SK-N-SH (cell line): ENCODE results near the gene KMT5C. TPM values are rescaled to one million over a fixed set of nuclear protein-coding genes. Genes with fewer than 3 reads are reported as not detected.

ENCODE experiments used
- CTCF ChIA-PET: fragments of 300-600, 350-600 bp; formaldehyde crosslinking; extraction: SDS; loops from one replicate; lab custom pipeline; 2021; lab: Yijun Ruan, JAX
- POLR2A ChIA-PET: fragments of 350-600 bp; sonication (Branson Sonifier 250); formaldehyde crosslinking; extraction: SDS; loops from one replicate; lab custom pipeline; 2020; ENCODE audit warnings: antibody characterized with exemption, inconsistent platforms; lab: Yijun Ruan, JAX
- DNase-seq: peaks from one replicate; pipeline ENCODE4 v3.0.0; 2012
- H2AFZ ChIP-seq: fragments of 200-600 bp; sonication (generic); 2 replicates; pipeline ENCODE4 v1.8.1; 2016; ENCODE audit warnings: antibody characterized with exemption, mild to moderate bottlenecking, low read depth
- H3F3A ChIP-seq: fragments of 200-600 bp; sonication (generic); replicated peaks from 2 replicates; pipeline ENCODE3; 2016; ENCODE audit warnings: antibody characterized with exemption, mild to moderate bottlenecking; ENCODE audit not compliant: insufficient read depth
- H3K27ac ChIP-seq, 2 experiments: fragments of 200-500 bp in 1 of 2; fragments of 200-600 bp in 1 of 2; sonication (Bioruptor generic) in 1 of 2; sonication (generic), shearing (Covaris generic) in 1 of 2; 2 replicates each; pipeline versions ENCODE4 v1.5.1 to v1.6.1; 2014 to 2016; ENCODE audit warnings: low read depth in 2 of 2, inconsistent platforms in 1 of 2, low read length in 1 of 2, mild to moderate bottlenecking in 1 of 2, mixed read lengths in 1 of 2
- H3K27me3 ChIP-seq: fragments of 200-600 bp; sonication (generic), shearing (Covaris generic); 2 replicates; pipeline ENCODE4 v1.6.1; 2016; ENCODE audit warnings: mixed run types; ENCODE audit not compliant: insufficient read depth
- H3K36me3 ChIP-seq, 2 experiments: fragments of 200-500 bp in 1 of 2; fragments of 200-600 bp in 1 of 2; sonication (Bioruptor generic) in 1 of 2; sonication (generic) in 1 of 2; replicated peaks in 1 of 2; 2 replicates each; pipeline versions ENCODE3 to v1.5.1; 2014 to 2016; ENCODE audit warnings: low read length in 1 of 2, mild to moderate bottlenecking in 1 of 2; ENCODE audit not compliant: insufficient read depth in 2 of 2, control insufficient read depth in 1 of 2
- H3K4me1 ChIP-seq, 2 experiments: fragments of 200-500 bp in 1 of 2; fragments of 200-600 bp in 1 of 2; sonication (Bioruptor generic) in 1 of 2; sonication (generic), shearing (Covaris generic) in 1 of 2; 2 replicates each; pipeline versions ENCODE4 v1.5.1 to v1.6.1; 2014 to 2016; ENCODE audit warnings: low read depth in 1 of 2, low read length in 1 of 2, mixed run types in 1 of 2; ENCODE audit not compliant: insufficient read depth in 2 of 2, control insufficient read depth in 1 of 2
- H3K4me2 ChIP-seq: fragments of 200-600 bp; sonication (generic), shearing (Covaris generic); 2 replicates; pipeline ENCODE4 v1.6.1; 2017; ENCODE audit warnings: mixed run types
- H3K4me3 ChIP-seq, 2 experiments: fragments of 200-500 bp in 1 of 2; fragments of 200-600 bp in 1 of 2; sonication (Bioruptor generic) in 1 of 2; sonication (generic), shearing (Covaris generic) in 1 of 2; 2 replicates each; pipeline versions ENCODE4 v1.5.1 to v1.8.1; 2014 to 2016; ENCODE audit warnings: low read depth in 2 of 2, inconsistent platforms in 1 of 2, low read length in 1 of 2, mild to moderate bottlenecking in 1 of 2, mixed read lengths in 1 of 2, moderate library complexity in 1 of 2
- H3K79me2 ChIP-seq: fragments of 200-600 bp; sonication (generic); 2 replicates; pipeline ENCODE4 v1.8.1; 2017; ENCODE audit warnings: mild to moderate bottlenecking; ENCODE audit not compliant: insufficient read depth
- H3K9ac ChIP-seq: fragments of 200-600 bp; sonication (generic); 2 replicates; pipeline ENCODE4 v1.6.1; 2017; ENCODE audit warnings: mixed run types
- H3K9me2 ChIP-seq: fragments of 200-600 bp; sonication (generic); 2 replicates; pipeline ENCODE4 v1.6.1; 2017; ENCODE audit warnings: mixed run types
- H3K9me3 ChIP-seq: fragments of 200-600 bp; sonication (generic); 2 replicates; pipeline ENCODE4 v1.6.1; 2017; ENCODE audit warnings: mixed run types, mild to moderate bottlenecking, moderate library complexity
- H4K20me1 ChIP-seq: fragments of 200-600 bp; sonication (generic); 2 replicates; pipeline ENCODE4 v1.6.1; 2017; ENCODE audit warnings: mild to moderate bottlenecking, mixed run types; ENCODE audit not compliant: insufficient read depth
- GABPA ChIP-seq: IDR thresholded peaks from 2 replicates; pipeline ENCODE4 v1.4.0; 2012; ENCODE audit warnings: low read depth, mild to moderate bottlenecking
- MAX ChIP-seq: IDR thresholded peaks from 2 replicates; pipeline ENCODE4 v1.4.0; 2012; ENCODE audit warnings: low read depth
- MXI1 ChIP-seq: IDR thresholded peaks from 2 replicates; pipeline ENCODE4 v1.6.1; 2012; ENCODE audit warnings: mild to moderate bottlenecking, low read depth, low read length, improper control_type of control experiment
- PBX3 ChIP-seq: IDR thresholded peaks from 2 replicates; pipeline ENCODE4; 2012
- POLR2AphosphoS5 ChIP-seq: IDR thresholded peaks from 2 replicates; pipeline ENCODE4 v1.6.1; 2012; ENCODE audit warnings: low read depth, low read length
- RXRA ChIP-seq: IDR thresholded peaks from 2 replicates; pipeline ENCODE4 v1.4.0; 2012; ENCODE audit warnings: low read depth, mild to moderate bottlenecking, borderline replicate concordance
- SMC3 ChIP-seq: IDR thresholded peaks from 2 replicates; pipeline ENCODE4 v1.6.1; 2012; ENCODE audit warnings: low read depth, low read length, improper control_type of control experiment
- TAF1 ChIP-seq: IDR thresholded peaks from 2 replicates; pipeline ENCODE4 v1.6.1; 2012; ENCODE audit warnings: low read depth, mild to moderate bottlenecking, low read length, moderate library complexity, borderline replicate concordance
- TCF12 ChIP-seq: IDR thresholded peaks from 2 replicates; pipeline ENCODE4 v1.4.0; 2012
- TEAD4 ChIP-seq: IDR thresholded peaks from 2 replicates; pipeline ENCODE4 v1.4.0; 2012; ENCODE audit warnings: mild to moderate bottlenecking, borderline replicate concordance; ENCODE audit not compliant: insufficient read depth
- ZBTB33 ChIP-seq: IDR thresholded peaks from 2 replicates; pipeline ENCODE4 v1.4.0; 2012; ENCODE audit warnings: low read depth, borderline replicate concordance
- WGBS: methylation state at CpG from one replicate; pipeline ENCODE4 v1.1.6; 2017; ENCODE audit warnings: low lambda C conversion rate; 5-methylcytosine and 5-hydroxymethylcytosine counted together
- polyA plus RNA-seq, 3 experiments: library from polyadenylated mRNA; depleted of rRNA; stranded (reverse); fragments of >200 nt; gene quantifications; 2 replicates each; pipeline ENCODE4 v1.2.3, GENCODE V29; 2012

The KMT5C gene
- polyA plus RNA-seq, 1 of the 3 experiments (the other 2 are of a cell fraction) = 14.0 TPM

- no peak for TF ChIP-seq TAF1
Observed at GRCh38 chr19:55390461-55390880, 50.8 kb downstream of the KMT5C start (continued).

GRCh38 chr19:55391191-55391670, 51.6 kb downstream of the KMT5C start:
- POLR2A ChIA-PET = interaction anchor here (1.6 to 4.5 kb wide), 2 partner anchors 9 to 16 kb away, joined by 8 to 33 read pairs; partner anchors contain the start of gene UBE2S
- no peak overlapping the region for H3K4me2 ChIP-seq
- H3F3A ChIP-seq = peaks cover 42% of the 10 kb centered on the region
- H3K9me3 ChIP-seq = no peaks in the 10 kb centered on the region
- H3K79me2 ChIP-seq = peaks cover 43% of the 10 kb centered on the region
- peaks cover 42 to 43% of the 10 kb centered on the region in 2 experiments for H3K36me3 ChIP-seq
- H3K4me3 ChIP-seq = no peak overlapping the region
- peak; percentile 33 for DNase-seq
- H3K9ac ChIP-seq = no peak overlapping the region
- no peak overlapping the region for H3K27ac ChIP-seq
- no peaks in the 10 kb centered on the region for H3K27me3 ChIP-seq
- peaks cover 19 to 42% of the 10 kb centered on the region in 2 experiments; a peak in 3 of 4 replicates for H3K4me1 ChIP-seq
- peaks cover 62% of the 10 kb centered on the region for H4K20me1 ChIP-seq
- WGBS = 86% methylated on average over 11 of the region's 12 CpGs
- H3K9me2 ChIP-seq = no peaks in the 10 kb centered on the region
- no peak overlapping the region for H2AFZ ChIP-seq
- TF ChIP-seq TCF12 = no peak
- peak; percentile 21 for TF ChIP-seq POLR2AphosphoS5
- TF ChIP-seq PBX3 = no peak
- TF ChIP-seq GABPA = no peak
- CTCF ChIA-PET = interaction anchor here (0.9 to 5.3 kb wide), 6 partner anchors 12 to 250 kb away, joined by 3 to 22 read pairs (median 4); no protein-coding TSS in a partner anchor

DNA sequence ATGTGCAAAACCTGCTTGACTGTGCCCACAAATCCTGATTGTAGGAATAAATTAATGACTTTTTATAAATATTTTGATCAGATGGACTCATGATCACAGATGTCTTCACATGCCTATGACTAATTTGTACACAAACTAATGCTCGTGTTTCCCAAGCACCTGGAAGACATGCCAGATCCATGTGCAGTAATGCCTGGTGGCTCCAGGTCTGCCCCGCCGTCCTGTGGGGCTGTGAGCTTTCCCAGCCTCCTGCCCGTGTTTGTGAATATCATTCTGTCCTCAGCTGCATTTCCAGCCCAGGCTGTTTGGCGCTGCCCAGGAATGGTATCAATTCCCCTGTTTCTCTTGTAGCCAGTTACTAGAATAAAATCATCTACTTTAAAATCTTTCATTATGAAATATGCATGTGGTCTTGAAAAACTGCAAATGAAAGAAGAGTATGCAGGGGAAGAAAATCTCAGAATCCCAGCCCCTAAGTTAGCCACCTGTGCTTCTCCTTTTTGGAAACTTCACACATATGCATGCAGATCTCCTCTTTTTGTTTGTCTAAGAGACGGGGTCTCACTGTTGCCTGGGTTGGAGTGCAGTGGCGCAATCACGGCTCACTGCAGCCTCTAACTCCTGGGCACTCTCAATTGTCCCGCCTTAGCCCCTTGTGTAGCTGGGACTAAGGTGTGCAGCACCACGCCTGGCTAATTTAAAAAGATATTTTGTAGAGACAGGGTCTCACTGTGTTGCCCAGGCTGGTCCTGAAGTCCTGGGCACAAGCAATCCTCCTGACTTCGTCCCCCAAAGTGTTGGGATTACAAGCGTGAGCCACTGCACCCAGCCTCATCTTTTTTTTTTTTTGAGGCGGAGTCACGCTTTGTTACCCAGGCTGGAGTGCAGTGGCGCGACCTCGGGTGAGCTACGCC, 52.3 kb downstream of the KMT5C start:
- Histone ChIP-seq H3K9ac (no peak overlapping the region), H3K4me1 (peaks cover 19 to 40% of the 10 kb centered on the region in 2 experiments; a peak in 3 of 4 replicates), H3K9me3 (no peaks in the 10 kb centered on the region), H4K20me1 (peaks cover 55% of the 10 kb centered on the region), H2AFZ (no peak overlapping the region), H3K36me3 (peaks cover 36 to 41% of the 10 kb centered on the region in 2 experiments), H3K27ac (no peak overlapping the region), H3F3A (peaks cover 42% of the 10 kb centered on the region), H3K9me2 (no peaks in the 10 kb centered on the region), H3K4me3 (no peak overlapping the region), H3K4me2 (no peak overlapping the region), H3K79me2 (peaks cover 36% of the 10 kb centered on the region), H3K27me3 (no peaks in the 10 kb centered on the region)
- DNase-seq = peak; percentile 25
- POLR2A ChIA-PET = interaction anchor here (1.6 to 4.5 kb wide), 2 partner anchors 8 to 15 kb away, joined by 8 to 33 read pairs; partner anchors contain the start of gene UBE2S
- CTCF ChIA-PET = interaction anchor here (0.5 to 1.8 kb wide), 4 partner anchors 11 to 112 kb away, joined by 3 to 5 read pairs (median 3); no protein-coding TSS in a partner anchor
- TF ChIP-seq TEAD4 (no peak), MXI1 (no peak), SMC3 (no peak), TCF12 (no peak), RXRA (no peak), TAF1 (no peak), MAX (no peak), ZBTB33 (no peak)
- WGBS = 86% methylated on average over 17 of the region's 18 CpGs
